NCI-H2227 treated with DMSO at 0.1 percent for 48 hours (cell line): ENCODE measurements around the gene UBR3.
"Not testable (repeated sequence)": the region's sequence is repeated elsewhere in the genome, so short reads cannot be mapped to it uniquely, and the experiment has no call there.

Experiments
- DNase-seq: peaks from one replicate; lab custom pipeline; 2025; lab: John Stamatoyannopoulos, UW

The UBR3 gene

GRCh38 chr2:169871369-169871768 lies 44.1 kb downstream of the UBR3 start:
- not testable (repeated sequence) for DNase-seq

GRCh38 chr2:169871994-169872393 lies 44.7 kb downstream of the UBR3 start:
- DNase-seq, result no peak

DNA sequence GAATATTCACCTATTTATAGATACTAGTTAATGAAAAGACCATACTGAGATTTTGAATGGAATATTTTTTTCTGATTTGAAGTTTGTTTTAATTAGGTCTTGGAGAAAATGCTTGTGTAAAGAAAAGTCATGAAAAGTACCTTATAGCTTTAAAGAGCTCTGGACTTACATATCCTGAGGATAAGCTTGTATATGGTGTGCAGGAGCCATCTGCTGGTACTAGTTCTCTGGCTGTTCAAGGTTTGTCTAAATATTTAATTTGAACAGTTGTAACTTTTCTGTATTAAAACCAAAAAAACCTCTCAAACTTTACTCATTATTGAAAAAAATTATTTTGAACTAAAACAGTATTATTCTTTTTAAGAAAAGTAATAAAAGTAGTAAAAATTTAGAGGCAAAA lies 50.1 kb downstream of the UBR3 start:
- no peak for DNase-seq

GRCh38 chr2:169887120-169887519 lies 59.9 kb downstream of the UBR3 start:
- no peak for DNase-seq

- no peak for DNase-seq
These were observed 64.5 kb downstream of the UBR3 start for GRCh38 chr2:169891593-169892298.

GRCh38 chr2:169892951-169893350 lies 65.7 kb downstream of the UBR3 start:
- DNase-seq, result no peak

- no peak for DNase-seq
These were observed 68.2 kb downstream of the UBR3 start for GRCh38 chr2:169895294-169895985.

DNA sequence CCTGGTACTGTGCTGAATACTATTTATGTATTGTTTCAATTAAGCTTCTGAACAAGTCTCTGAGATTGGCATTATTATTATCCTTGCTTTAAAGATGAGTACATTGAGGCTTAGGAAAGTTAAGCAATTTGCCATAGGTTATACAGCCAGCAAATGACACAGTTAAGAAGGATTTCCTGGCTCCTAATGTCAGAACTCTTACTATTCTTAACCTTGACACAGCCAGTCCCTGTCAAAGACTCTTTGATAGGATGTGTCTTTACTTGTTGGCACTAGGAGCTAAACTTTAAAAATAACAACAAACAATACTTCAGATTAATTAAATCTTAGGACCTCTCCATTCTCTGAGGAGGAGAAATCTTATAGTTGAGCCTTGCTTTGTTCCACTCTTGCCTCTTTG lies 70.6 kb downstream of the UBR3 start:
- DNase-seq, result no peak

DNA sequence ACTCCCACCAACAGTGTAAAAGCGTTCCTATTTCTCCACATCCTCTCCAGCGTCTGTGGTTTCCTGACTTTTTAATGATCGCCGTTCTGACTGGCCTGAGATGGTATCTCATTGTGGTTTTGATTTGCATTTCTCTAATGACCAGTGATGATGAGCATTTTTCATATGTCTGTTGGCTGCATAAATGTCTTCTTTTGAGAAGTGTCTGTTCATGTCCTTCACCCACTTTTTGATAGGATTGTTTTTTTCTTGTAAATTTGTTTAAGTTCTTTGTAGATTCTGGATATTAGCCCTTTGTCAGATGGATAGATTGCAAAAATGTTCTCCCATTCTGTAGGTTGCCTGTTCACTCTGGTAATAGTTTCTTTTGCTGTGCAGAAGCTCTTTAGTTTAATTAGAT lies 72.8 kb downstream of the UBR3 start:
- not testable (repeated sequence) for DNase-seq

GRCh38 chr2:169900686-169901085 lies 73.4 kb downstream of the UBR3 start:
- DNase-seq, result no peak

- no peak for DNase-seq
These were observed 79.5 kb downstream of the UBR3 start for GRCh38 chr2:169906731-169907130.

- DNase-seq, result no peak
These were observed 82.1 kb downstream of the UBR3 start for GRCh38 chr2:169909376-169909775.

GRCh38 chr2:169910109-169910799 lies 83.0 kb downstream of the UBR3 start:
- no peak for DNase-seq

DNA sequence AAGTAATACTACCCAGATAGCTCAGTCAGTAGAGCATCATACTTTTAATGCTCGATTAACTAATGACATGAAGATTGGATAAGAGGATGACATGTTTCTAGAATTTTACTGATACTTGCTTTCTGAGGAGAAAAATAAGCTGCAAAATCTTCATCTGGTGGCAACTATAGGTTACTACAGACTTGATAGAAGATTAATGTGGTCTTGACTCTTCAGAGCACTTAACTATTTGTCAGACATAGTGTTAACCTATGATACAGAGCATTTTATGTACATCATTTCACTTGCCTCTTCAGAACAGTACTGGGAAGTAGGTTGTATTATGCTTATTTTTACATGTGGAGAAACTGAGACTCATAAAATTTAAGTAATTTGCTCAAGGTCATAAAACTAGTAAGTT lies 83.9 kb downstream of the UBR3 start:
- DNase-seq, result no peak

GRCh38 chr2:169916623-169917022 lies 89.4 kb downstream of the UBR3 start:
- no peak for DNase-seq

DNA sequence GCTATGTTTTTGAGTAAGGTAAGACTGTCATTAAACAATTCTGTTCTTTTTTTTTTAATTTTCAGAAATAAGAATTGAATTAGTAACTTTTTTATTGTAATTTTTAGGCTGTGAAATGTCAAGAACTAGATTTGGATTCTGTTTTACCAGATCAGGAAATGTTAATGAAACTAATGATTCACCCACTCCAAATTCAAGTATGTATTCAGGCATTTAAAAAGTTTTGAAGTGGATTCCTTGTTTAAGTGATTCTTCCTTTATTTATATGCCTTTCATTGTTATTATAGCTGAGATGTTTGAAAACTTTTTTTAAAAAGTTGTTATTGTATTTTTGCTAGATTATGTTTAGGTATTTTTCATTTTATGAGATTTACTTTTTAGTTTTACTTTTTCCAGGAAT lies 96.7 kb downstream of the UBR3 start:
- DNase-seq, result no peak

- DNase-seq, result no peak
These were observed 98.7 kb downstream of the UBR3 start for GRCh38 chr2:169925968-169926367.

DNA sequence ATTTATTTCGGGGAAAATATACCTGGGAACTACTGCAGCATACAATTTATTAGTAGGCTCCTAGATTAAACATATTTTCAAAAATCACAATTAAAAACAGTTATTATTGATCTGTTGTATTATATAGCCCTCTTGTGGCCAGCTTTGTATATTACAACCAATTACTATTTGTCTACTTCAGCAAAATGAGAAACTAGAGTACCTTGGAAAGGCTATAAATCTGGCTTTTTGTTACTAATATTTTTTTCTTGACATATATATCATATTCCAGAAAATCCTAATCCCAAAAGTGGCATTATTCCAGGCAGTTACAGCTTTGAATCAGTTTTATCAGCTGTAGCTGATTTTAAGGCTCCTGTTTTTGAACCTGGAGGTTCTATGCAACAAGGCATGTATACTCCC lies 101.2 kb downstream of the UBR3 start:
- DNase-seq, result peak; percentile 59

GRCh38 chr2:169933124-169933711 lies 106.0 kb downstream of the UBR3 start:
- DNase-seq, result peak; percentile 74

- not testable (repeated sequence) for DNase-seq
These were observed 109.4 kb downstream of the UBR3 start for GRCh38 chr2:169936652-169937051.

DNA sequence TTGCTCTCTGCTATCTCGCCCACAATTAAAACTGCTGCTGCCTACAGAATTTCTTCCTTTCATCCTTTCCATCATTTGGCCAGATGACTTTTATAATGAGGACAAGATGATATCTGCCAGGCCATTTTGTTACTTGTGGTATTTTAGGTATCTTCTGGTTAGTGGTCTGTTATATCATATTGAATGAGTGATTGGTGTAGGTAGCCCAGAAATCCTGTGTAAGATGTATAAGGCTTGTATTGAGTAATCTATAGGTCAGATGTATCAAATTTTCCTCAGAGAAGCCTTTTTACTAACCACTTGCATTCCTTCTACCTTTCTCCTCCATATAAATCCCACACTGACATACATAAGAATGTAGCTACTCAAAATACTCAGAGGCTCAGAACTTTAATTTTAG lies 118.3 kb downstream of the UBR3 start:
- no peak for DNase-seq

DNA sequence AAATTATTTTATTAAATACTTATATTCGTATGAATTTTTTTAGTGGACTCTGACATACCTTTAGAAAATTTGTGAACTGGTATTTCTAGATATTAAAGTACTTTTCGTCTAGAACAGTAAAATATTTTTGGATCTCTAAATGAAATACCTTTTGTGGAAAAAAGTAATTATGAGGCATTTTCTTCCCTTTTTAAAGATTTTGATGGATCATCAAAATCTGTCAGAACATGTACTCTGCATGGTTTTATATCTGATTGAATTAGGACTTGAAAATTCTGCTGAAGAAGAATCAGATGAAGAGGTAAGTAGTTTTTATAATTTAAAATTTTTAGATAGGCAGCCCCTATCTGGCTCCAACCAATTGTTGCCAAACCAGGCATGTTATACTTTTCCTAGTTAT lies 118.8 kb downstream of the UBR3 start:
- DNase-seq, result no peak

GRCh38 chr2:169946546-169946945 lies 119.3 kb downstream of the UBR3 start:
- DNase-seq, result no peak
